GM13977 (cell line): ENCODE data around the gene TMEM132C.

ENCODE experiments used
- DNase-seq: peaks from one replicate; pipeline ENCODE4 v3.0.0; 2012; ENCODE audit warnings: low spot score
- CTCF ChIP-seq: IDR thresholded peaks from 2 replicates; pipeline ENCODE4 v1.5.1; 2012; ENCODE audit warnings: mild to moderate bottlenecking, control low read depth; ENCODE audit not compliant: insufficient read depth; ENCODE audit errors: extremely low read depth, missing control alignments
- in situ Hi-C: fragments of 300-500 bp; cut with MboI; formaldehyde crosslinking; loops from one replicate; pipeline ENCODE4 v1.12.0; 2022; ENCODE audit warnings: low sequenced_read_pairs, low pct_unique_long_range_greater_than_20kb, mixed read lengths, inconsistent platforms; ENCODE audit not compliant: unreplicated experiment

Gene TMEM132C

GRCh38 chr12:128387811-128388422 lies 120.9 kb downstream of the TMEM132C start:
- TF ChIP-seq CTCF = peak; percentile 55
- in situ Hi-C loops = no loop called here
- peak; percentile 43 for DNase-seq

- in situ Hi-C loops = no loop called here
- no peak for DNase-seq
- no peak for TF ChIP-seq CTCF
Measured at GRCh38 chr12:128388461-128389000, 121.6 kb downstream of the TMEM132C start.

- no peak for DNase-seq
- no peak for TF ChIP-seq CTCF
- in situ Hi-C loops = no loop called here
Measured at GRCh38 chr12:128393346-128393745, 126.4 kb downstream of the TMEM132C start.

DNA sequence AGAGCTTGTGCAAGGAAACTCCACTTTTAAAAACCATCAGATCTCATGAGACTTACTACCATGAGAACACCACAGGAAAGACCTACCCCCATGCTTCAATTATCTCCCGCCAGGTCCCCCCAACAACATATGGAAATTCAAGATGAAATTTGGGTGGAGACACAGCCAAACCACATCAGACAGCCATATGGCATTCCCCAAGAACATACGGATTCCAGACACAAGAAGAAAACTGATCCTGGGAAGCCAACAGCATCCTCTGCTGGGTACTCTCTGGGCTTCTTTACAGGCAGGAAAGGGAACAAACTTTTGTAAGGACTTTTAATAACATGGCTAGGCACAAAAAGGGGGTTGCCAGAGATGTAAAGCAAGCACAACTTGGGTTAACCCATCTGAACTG lies 127.2 kb downstream of the TMEM132C start:
- in situ Hi-C loops = no loop called here
- DNase-seq = no peak
- TF ChIP-seq CTCF = no peak

- TF ChIP-seq CTCF = no peak
- no peak for DNase-seq
- in situ Hi-C loops = no loop called here
Measured at GRCh38 chr12:128399253-128399652, 132.3 kb downstream of the TMEM132C start.

DNA sequence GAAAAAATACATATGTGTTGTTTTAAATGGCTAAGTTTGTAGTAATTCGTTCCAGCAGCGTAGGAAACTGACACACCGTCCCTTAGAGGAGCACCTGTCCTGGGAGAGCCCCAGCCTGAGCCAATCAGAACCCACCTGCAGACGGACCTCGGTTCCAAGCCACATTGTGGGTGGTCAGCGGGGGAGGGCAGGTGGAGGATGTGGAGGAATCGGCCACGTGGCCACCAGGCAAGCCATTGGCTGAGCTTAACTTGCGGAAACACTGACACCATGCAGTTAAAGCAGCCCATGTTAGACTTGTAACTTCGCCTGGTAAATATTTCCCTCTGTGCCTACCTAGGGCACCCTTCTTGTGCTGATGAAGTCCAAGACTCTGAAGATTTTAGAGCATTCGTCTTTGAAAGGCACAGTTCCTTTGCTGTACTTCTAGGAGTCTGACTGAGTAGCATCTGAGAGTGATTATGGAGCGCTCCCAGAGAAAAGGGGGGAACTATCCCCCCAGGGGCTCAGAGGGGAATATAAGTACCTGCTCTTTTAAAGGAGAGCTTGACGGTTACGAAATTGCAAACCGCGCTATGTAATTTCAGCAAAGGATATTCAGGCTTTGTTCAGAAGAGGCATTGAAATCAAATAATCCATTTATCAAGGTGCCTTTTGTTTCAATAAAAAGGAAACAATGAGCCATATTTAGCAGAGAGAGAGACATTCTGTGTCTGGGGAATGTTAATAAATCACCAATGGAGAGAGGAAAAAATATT lies 135.7 kb downstream of the TMEM132C start:
- in situ Hi-C loops = no loop called here
- no peak for DNase-seq
- TF ChIP-seq CTCF = no peak
